Measurements from ENCODE around the gene CCNY.
"Not testable (repeated sequence)": the region's sequence is repeated elsewhere in the genome, so short reads cannot be mapped to it uniquely, and the experiment has no call there.

The CCNY gene

DNA sequence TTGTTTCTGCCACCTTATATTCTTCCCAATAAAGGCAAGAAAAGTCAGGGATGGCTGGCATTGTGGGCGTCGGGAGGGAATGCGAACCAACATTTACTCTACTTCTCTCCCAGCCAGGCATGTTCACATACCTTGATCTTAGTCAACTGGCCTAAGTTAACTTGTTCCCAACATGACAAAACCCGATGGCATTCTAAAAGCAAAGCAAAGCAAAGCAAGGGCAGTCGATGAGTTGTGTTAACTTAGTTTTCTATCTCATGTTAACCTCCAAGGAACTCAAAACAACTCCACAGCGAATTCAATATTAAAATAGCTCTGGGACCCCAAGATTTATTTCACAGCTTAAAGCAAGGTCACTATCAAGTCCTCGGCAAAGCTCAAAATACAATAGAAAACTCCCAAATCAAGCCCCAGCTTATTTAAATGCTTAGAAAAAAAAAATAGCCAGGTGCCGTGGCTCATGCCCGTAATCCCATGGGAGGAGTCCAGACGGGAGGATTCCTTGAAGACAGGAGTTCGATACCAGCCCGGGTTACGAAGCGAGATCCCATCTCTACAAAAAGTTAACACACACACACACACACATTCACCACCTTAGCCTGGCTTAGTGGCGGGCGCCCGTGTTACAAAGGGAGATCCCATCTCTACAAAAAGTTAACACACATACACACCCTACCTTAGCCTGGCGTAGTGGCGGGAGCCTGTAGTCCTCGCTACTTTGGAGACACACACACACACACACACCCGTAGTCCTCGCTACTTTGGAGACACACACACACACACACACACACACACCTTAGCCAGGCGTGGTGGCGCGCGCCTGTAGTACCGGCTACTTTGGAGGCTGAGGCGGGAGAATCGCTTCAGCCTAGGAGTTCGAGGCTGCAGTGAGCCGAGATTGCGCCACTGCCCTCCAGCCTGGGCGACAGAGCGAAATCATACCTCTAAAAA, 901 bp upstream of the CCNY start:
- peak; percentile 24 for DNase-seq

DNA sequence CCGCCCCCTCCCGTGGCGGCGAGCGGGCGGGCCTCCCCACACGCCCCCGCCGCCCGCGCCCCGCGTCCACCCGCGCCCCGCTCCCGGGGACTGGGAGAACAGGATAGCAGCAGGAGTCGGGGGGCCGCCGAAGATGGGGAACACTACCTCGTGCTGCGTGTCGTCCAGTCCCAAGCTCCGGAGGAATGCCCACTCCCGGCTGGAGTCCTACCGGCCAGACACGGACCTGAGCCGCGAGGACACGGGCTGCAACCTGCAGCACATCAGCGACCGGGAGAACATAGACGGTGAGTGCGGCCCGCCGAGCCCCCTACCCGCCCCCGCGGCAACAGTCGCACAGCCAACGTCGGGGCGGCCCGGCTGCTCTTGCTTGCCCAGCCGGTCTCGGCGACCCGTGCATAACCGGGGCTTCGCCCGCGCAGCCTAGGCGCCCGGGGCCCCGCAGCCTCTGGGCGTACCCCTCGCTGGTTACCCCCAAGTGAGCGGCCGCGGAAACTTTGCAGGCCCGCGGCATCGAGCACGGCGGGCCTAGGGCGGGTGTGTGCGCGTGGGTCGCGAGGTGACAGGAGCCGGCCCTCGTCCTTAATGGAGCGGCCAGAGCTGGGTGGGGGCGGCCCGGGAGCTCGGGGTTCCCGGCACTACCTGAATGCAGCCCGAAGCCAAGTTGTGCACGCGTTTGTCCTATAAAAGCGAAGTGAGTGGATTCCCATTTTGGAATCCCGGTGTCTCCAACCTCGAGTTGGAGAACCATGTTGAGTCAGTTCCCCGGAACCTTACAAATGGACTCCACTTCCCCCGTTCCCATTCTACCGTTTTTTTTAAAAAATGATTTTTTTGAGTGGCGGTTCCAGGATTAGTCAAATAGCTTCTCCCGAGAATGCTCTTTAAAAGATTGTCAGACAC, 863 bp downstream of the CCNY start:
- peak; percentile 19 for DNase-seq

DNA sequence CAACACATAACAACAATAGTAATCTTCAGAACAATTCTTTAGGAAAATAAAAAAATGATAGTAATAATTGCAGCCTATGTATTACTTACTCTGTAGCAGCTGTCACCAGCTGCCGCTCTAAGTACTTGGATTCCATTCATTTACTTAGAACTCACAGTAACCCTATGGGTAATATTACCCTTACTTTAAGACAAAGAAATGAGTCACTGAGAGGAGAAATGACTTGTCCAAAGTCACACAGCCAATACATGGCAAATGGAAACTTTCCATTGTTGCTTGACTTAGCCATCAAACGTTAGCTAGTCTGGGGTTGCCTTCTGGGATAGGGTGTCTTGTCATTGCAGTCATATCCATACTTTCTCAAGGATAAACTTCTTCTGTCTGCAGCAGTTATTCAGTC, 3.6 kb downstream of the CCNY start:
- no peak for DNase-seq

DNA sequence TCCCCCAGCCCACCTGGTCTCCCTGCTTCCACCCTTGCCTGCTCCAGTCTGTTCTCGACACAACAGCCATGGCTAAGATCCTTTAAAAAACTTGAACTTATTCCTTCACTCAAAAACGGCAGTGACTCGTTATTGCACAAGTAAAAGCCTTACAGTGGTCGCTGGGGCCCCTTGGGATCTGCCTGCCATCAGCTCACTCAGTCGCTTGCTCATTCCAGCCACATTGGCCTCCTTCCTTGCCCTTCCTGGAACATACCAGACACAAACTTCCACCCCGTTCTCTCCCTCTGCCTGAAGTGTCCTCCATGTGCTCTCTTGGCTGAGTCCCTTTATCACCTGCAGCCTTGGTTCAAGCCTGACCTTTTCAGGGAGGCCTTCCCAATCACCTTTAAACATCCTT, 4.7 kb downstream of the CCNY start:
- DNase-seq = no peak

DNA sequence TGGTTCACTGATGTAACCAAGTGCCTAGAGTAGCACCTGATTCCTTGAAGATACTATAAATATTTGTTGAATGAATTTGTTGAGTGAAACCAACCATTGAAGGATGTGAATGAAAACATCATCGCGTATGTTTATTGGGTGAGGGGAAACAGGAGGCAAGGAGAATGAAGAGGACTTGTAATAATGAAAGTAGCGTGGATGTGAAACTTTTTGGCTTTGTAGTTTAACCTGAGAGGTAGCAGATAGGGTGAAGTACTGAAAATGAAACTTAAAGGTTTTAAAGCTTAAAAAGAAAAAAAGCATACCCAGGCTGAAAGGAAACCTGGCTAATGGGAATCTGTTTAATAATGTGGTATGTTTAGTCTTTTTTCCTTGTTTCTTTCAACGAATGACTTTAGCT, 5.2 kb downstream of the CCNY start:
- peak; percentile 52 for DNase-seq

DNA sequence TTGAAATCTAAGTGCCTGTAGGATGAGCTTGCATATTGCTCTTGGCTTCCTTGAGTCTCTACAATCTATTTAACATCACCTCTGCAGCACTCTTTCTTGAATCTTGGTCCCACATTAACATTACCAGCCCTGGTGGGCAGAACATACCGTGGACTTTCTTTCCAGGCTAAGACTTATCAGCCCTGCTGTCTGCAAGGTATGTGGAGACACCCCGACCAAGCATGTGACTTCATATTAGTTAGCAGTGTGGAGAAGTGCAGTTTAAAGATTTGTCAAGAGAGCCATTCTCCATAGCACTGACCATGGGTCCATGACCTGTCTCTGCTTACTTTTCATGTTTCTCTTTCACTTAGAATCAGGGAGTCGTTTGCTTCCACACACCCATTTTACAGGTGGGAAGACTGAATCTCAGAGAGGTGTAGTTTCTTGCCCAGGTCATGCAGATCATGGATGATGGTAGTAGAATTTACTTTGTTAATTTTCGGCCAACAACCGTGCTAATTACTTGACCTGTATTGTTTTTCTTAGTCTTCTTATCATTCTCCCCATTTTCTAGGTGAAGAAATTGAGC, 6.0 kb downstream of the CCNY start:
- no peak for DNase-seq

DNA sequence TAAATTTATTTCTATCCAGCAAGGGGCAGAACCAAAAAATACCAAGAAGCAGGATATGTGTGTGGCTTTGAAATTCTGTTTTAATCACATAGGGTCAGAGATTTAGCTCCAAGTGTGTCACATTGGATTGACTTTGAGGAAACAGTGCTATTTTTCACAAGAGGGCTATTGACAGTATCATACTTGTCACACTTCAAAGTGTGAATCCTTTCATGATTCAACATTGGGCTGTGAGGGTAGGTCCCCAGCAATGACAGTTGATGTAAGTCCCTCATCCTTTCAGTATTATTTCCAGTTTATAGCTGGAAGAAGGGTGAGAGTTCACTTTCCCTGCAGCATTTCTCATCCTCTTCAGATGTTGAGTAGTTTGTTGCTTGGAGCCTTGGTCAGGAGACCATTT, 7.4 kb downstream of the CCNY start:
- DNase-seq = no peak

DNA sequence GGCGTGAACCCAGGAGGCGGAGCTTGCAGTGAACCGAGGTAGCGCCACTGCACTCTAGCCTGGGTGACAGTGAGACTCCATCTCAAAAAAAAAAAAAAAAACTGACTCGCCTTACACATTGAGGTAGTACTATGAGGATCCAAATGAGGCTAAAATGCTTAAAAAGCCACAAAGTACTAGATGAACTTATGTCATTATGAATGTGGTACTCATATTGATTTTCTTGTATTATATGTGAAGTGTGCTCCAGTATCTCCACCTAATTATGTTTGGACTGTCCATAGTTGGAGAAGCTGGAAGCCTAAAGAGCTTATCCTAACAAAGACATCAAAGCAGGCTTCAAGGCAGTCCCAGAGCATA, 9.1 kb downstream of the CCNY start:
- DNase-seq = no peak

DNA sequence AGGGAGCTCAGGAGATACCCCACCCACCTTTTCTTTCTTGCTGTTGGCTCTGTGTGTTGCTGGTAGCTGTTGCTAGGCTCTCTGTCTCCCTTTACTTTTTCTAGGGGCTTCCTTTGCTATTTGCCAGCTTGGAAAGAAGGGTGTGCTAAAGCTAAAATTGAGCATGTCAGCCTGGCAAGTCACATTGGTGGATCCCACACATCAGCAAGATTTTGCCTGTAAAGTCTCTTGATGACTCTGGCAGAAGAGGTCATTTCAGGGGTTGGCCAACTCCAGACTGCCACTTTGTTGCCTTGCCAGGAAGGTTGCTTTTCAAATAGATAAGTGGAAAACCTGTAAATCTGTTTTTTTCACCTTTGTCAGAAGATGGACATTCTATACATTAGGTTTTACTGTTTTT, 9.9 kb downstream of the CCNY start:
- DNase-seq = no peak

DNA sequence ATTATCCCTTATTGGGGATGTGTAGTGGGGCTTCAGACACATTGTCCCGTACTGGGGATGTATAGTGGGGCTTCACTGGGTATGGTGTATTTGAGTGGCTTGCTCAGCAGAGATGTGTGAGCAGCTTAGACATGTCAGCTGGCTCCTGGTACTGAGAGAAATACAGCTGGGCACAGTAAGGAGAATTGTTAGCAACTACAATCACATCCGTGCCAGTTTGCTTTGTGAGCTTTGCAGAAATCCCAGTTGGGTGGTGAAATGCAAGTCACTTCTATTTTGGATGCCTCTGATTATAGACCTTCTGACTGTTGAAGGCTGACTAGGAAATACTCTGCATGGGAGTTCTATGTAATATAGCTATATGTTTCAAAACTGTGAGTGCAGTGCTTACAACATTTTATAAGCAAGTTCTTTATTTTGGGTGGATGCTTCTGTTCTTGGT, 10.8 kb downstream of the CCNY start:
- DNase-seq = no peak

DNA sequence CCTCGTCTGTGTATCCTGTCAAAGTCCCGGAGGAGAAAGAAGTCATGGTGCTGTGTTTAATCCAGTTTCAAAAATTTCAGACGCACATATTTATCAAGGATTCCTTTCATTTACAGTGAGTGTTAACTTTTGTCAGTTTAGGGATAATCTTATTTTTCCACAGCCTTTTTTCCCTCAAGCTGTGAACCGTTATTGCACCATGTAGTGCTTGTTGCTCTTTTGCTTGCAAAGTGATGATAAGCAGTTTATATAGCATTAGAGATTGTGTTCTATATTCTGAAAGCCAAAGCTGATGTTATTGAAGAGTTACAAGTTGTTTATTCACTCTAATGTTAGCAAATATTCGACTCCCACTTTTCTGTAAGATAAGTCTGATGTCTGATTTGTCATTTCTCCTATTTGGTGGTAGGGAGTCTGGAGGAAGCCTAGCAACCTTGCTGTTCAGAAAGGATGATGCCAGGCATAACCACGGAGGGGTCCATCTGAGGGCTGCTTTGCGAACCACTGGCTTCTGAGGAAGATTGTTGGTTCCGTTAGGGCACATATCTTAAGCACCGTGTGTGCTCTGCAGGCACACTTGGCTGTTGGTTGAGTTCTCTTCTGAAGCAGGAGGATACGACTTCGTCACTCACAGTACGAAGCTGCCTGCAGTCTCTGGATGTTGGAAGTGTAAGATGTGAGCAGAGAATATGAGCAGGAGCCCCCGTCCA, 11.7 kb downstream of the CCNY start:
- DNase-seq = no peak

DNA sequence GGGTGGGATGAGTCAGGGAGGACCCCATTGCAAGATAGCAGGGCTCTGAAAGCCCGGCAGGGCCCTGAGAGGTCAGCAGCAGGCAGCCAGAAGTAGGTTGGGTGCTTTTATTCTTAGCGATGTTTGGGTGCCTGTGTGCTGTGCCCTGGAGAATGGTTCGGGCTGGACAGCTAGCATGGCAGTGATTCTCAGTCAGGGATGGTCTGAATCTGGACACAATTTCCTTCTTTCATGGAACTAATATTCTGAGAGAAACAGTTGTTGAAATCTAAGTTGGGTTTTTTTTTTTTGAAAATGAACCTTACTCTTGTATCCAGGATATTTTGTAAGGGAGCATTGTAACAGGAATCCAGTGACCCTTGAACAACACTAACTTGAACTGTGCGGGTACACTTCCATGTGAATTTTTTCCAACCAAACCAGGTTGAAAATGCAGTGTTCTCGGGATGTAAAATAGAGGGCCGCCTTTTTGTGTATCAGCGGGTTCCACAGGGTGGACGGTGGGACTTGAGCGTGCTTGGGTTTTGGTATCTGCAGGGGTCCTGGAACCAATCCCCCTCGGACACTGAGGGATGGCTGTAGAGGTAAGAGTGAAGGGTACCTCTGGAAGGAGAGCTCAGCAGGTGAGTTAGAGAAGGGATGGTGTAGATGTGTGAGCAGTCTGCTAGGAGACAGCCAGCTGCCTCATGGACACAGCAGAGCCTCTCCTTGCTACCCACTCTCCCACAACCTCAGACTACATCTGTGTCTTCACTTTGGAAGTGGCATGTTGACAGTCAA, 12.5 kb downstream of the CCNY start:
- DNase-seq = no peak

DNA sequence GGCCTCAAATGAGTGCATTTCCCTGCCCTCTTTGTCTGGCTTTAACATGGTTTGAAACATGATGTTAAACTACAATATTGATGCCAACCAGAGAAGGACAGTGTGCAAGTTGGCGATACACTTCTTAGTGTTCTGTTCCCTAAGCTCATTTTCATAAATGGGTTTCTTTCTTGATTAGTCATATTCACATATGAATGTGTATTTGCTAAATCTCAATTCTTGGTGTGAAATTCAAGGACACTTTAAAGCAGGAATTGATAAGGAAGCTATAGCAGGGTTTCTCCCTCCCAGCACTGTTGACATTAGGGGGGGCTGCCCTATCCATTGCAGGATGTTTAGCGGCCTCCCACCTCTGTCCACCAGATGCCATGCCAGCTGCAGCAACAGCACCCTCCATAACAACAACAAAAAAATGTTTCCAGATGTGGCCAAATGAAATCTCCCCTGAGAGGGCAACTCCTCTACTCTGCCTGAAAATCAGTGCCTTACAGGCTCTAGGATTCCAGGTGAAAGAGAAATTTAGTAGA, 13.1 kb downstream of the CCNY start:
- no peak for DNase-seq

DNA sequence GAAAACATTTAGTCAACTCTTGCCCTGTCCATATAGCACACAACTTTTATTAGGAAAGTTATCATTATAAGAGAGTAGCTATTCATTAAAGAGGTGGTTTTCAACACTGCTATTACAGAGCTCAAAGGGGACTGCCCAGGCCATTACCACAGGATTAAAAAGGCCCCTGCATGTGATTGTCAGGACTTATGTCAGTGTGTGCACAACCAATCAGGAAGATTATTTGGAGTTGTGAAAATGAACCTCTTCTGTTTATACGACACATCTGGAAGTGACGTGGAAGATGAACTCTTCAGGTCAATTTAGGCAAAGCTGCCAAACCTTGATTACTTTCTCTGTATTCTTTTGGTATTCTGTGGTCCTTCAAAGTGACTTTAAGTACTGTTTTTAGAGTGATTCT, 14.7 kb downstream of the CCNY start:
- no peak for DNase-seq

DNA sequence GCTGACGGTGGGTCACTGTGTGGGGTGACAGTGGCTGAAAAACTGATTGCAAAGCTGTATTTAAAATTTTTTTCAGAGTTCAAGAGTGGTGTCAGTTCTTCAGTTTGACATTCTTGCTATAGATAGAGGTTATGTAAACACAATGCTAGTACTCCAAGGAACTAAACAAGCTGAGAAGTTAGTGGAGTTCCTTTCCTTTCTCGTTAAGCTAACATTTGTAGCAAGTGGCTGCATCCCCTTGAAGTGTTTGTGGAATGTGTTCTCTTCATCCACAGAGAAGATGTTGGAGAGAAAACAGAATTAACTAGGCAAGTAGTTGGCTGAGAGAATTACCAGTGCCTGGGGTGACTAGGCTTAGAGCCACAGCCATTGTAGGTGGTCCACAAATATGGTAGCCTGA, 15.8 kb downstream of the CCNY start:
- DNase-seq = no peak

DNA sequence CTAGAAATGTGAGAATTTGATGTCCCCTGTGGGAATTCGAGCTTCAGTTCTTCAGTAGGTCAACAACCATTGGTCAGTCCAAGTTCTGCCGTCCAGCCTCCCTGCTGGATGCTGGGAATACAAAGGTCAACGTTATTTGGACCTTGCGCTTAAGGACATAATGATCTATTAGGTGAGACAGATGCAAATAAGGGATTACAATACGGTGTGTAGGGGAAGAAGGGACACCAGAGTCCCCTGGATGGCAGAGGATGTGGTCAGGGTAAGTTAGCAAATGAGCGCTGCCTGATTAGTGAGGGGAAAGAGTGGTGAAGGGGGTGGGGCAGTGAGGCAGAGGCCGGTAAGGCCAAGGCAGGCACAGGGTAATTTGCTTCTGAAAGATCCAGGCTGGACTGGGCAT, 16.2 kb downstream of the CCNY start:
- no peak for DNase-seq

DNA sequence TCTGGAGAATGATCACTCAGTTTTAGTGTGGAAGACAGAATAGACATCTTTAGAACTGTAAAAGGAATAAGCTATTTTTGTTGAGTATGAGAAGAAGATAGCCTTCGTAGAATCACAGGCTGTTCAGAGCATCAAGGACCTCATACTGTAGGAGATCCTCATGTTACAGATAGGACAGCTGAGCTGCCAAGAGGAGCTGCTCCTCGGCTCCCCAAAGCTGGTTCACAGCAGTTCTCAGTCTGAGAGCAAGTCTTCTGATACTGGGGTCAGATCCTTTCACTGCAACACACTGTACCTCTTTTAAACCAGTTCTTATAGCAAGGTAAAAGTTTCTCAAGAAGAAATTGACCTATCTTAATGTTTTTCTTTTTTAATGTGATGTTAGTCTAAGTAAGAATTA, 17.1 kb downstream of the CCNY start:
- DNase-seq = no peak

DNA sequence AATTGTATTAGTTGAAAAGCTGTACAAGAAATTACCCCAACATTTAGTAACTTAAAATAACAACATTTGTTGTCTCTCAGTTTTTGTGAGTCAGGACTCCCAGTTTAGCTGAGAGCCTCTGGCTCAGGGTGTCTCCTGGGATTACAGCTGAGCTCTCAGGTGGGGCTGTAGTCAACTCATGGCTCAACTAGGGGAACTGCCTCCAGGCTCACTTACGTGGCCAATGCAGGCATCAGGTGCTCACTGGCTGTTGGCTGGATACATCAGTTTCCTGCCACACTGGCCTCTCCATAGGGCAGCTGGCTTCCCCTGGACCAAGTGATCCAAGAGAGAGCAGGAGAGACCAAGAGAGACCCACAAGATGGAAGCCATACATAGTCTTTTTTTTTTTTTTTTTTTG, 17.5 kb downstream of the CCNY start:
- no peak for DNase-seq

DNA sequence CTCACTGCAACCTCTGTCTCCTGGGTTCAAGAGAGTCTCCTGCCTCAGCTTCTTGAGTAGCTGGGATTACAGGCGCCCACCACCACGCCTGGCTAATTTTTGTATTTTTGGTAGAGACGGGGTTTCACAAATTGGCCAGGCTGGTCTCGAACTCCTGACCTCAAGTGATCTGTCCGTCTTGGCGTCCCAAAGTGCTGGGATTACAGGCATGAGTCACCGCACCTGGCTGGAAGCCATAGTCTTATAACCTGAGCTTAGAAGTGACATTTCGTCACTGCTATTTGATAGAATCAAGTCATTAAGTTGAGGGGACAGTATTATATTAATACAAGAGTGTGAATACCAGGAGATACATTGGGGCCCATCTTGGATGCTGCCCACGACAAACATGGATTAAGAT, 17.9 kb downstream of the CCNY start:
- DNase-seq = not testable (repeated sequence)

DNA sequence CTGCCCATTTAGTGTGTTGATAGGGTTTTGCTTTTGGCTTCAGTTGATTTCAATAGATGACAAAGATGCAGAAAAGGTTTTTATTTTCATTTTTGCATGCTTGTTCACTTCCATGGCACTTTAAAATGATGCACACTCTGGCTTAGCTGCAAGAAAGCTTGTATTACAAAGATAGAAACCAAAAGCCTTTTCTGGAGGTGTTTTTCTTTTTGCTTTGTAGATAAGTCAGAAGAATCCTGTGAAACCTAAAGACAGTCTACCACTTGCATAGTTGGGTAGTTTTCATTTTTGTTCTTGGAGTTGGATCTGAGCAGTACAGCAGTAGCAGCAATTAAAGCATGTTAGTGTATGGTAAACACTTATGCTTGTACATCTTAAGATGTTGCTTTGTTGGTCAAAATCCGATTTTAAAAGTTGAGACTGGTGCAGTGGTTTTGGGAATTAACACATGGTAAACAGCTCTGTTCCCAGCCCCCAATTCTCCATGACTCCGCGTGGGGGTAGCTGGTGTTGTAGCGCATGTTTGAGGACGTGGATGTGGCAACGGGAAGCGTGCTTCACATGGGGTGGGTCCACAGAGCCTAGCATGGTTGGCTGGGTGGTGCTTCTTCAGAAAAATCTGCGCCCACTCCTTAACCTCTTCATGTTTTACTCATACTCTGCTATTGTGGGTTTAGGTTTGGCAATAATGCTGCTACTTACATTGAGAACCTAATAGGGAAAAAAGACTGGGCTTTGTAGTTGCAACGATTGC, 19.8 kb downstream of the CCNY start:
- DNase-seq = no peak

DNA sequence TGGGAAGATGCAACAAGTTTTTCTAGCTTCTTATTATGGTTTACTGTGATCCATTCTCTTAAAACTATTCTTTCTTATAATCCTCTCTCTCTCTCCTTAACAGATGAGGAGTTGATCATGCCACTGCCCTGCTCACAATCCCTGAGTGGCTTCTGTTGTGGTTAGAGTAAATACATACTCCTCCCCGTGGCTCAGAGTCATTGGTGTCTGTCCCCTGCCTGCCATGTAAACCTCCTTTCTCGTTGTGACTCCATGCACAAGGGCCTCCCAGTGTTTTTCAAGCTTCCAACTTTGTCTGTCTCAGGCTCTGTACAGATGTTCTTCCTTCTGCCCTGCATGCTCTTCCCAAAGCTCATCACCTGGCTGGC, 20.4 kb downstream of the CCNY start:
- DNase-seq = no peak
